Measurements from ENCODE around the gene RXRA. TPM values are rescaled to one million over a fixed set of nuclear protein-coding genes. Genes with fewer than 3 reads are reported as not detected.
A peak's percentile ranks its signal among the peaks of the same experiment; 100 is the strongest.

Gene RXRA
- total and polyA plus RNA-seq, 2 of the 4 experiments (the other 2 are of a cell fraction) = 7.5 to 17.9 TPM

GRCh38 chr9:134381671-134382516, 55.6 kb downstream of the RXRA start:
- Histone ChIP-seq H3K4me3 (ENCODE audit: insufficient read depth, low read depth, low read length) (no peak overlapping the region), H3K9me3 (ENCODE audit: control insufficient read depth, insufficient read depth, low read length) (no peaks in the 10 kb centered on the region), H4K8ac (ENCODE audit: low read depth in 2 of 2, low read length in 2 of 2) (no peak overlapping the region), H3K9me1 (ENCODE audit: insufficient read depth, low read length) (peaks cover 7% of the 10 kb centered on the region; the same call in 1 of the 2 replicates), H4K20me1 (ENCODE audit: insufficient read depth, low read length) (peaks cover 100% of the 10 kb centered on the region), H3K9ac (ENCODE audit: low read depth, low read length) (no peak overlapping the region), H3K27me3 (ENCODE audit: control insufficient read depth, insufficient read depth, low read length) (no peaks in the 10 kb centered on the region), H3K18ac (ENCODE audit: low read depth, low read length) (no peak overlapping the region), H3K4me2 (ENCODE audit: low read depth, low read length) (no peak overlapping the region), H3K4ac (ENCODE audit: low read depth, low read length) (no peak overlapping the region), H4K5ac (ENCODE audit: low read depth, low read length) (no peak overlapping the region), H2BK15ac (ENCODE audit: low read depth, low read length) (no peak overlapping the region), H4K91ac (ENCODE audit: insufficient read depth, low read depth, low read length) (no peak overlapping the region), H2AFZ (replicated peaks; ENCODE audit: low read length, poor library complexity) (no peak overlapping the region), H3K56ac (ENCODE audit: extremely low read depth, insufficient read depth, low read length) (no peak overlapping the region), H3K79me1 (ENCODE audit: low read depth in 1 of 2, low read length in 2 of 2) (peaks cover 4 to 88% of the 10 kb centered on the region in 2 experiments; a peak in 3 of 4 replicates), H2AK5ac (ENCODE audit: low read depth, low read length) (no peak overlapping the region), H3K23ac (ENCODE audit: low read depth, low read length) (no peak overlapping the region), H3K4me1 (ENCODE audit: control insufficient read depth, insufficient read depth, low read length) (peaks cover 28% of the 10 kb centered on the region), H2AK9ac (replicated peaks; ENCODE audit: low read depth, low read length, poor library complexity) (no peak overlapping the region), H2BK20ac (ENCODE audit: low read depth, low read length) (no peak overlapping the region), H3K36me3 (ENCODE audit: control insufficient read depth, insufficient read depth, low read length) (no peaks in the 10 kb centered on the region; the same call in 1 of the 2 replicates), H2BK5ac (ENCODE audit: low read depth, low read length, poor library complexity, severe bottlenecking) (no peak overlapping the region), H2BK120ac (ENCODE audit: low read depth, low read length) (no peak overlapping the region), H3K27ac (ENCODE audit: insufficient read depth, low read length) (no peak overlapping the region), H3K14ac (replicated peaks; ENCODE audit: low read depth, low read length) (no peak overlapping the region)
- 75% methylated on average over 7 of the region's 21 CpGs; no CpG with 5 or more reads in 1 of the 2 experiments for WGBS, 2 experiments (ENCODE audit: extremely low coverage in 2 of 2, insufficient read length in 1 of 2)
- ATAC-seq (ENCODE audit: low read depth) = no peak
- dilution Hi-C loops (cut with HindIII; ENCODE audit: low sequenced_read_pairs, unreplicated experiment) = no loop called here
- in situ Hi-C loops (cut with MboI; ENCODE audit: low sequenced_read_pairs) = no loop called here
- ChIA-PET CTCF (no interaction called here), POLR2A (ENCODE audit: unreplicated experiment) (no interaction called here)
- no TSS peak for BruUV-seq (replicated peaks)
- no peak for DNase-seq
- intact Hi-C loops (cut with micrococcal nuclease) = no loop called here
- TF ChIP-seq MAZ (IDR thresholded peaks at IDR 0.05; ENCODE audit: borderline replicate concordance, low read depth, low read length) = no peak
- TF ChIP-seq CTCF (conservative IDR thresholded peaks at IDR 0.05; ENCODE audit: low read depth, low read length) = 0 out of 2 replicates have a peak, but pooled peaks have one; percentile 15
